Stimulated activated CD8-positive, alpha-beta memory T cell treated with anti-CD3 and anti-CD28 coated beads, Interleukin-15, amount 100 ng/mL, for 1 hour (primary cell): ENCODE data around the gene SLFN13.
"Not testable (repeated sequence)": the region's sequence is repeated elsewhere in the genome, so short reads cannot be mapped to it uniquely, and the experiment has no call there.

Experiments used
- DNase-seq: peaks from one replicate; pipeline ENCODE4 v3.0.0-alpha.2; 2020; ENCODE audit warnings: low read depth

Gene SLFN13

DNA sequence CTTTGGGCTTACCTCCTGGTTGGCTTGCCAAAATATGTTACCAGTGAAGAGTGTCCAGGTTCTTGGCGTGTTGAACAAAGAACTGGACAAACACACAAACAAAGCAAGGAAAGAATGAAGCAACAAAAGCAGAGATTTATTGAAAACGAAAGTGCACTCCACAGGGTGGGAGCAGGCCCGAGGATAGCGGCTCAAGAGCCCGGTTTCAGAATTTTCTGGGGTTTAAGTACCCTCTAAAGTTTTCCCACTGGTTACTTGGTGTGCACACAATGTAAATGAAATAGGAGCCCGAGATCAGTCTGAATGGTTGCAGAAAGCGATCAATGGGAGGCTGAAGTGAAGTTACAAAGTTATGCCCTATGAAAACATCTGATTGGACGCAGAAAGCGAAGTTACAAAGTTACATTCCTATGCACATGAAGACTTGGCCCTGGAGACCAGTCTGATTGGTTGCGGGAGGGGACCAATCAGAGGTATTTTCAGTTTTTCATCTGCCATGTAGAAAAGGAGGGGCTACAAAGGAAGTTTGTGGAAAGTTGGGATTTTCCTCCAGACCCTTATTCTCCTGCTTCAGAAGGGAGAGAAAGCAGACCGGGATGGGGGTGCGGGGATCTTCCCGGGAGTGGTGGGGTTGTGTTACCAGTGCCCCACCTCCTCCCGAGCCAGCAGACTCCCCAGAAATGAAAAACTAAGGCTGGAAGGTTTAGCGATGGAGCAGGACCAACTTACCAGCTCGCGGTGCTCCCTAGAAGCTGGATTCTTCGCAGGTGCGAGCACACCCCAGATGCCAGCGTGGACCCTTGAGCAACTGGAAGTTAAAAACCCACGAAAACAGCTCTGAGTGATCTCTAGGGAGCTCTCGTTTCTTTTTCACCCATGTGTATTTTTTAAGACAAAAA lies 16.1 kb downstream of the SLFN13 start, which contains the start of gene SLFN12:
TSS of gene SLFN12 (minus strand) at position 325 of the 899 bp plus-strand sequence. CDS start 9,472 bp downstream, outside the sequence.
- DNase-seq, result no peak

DNA sequence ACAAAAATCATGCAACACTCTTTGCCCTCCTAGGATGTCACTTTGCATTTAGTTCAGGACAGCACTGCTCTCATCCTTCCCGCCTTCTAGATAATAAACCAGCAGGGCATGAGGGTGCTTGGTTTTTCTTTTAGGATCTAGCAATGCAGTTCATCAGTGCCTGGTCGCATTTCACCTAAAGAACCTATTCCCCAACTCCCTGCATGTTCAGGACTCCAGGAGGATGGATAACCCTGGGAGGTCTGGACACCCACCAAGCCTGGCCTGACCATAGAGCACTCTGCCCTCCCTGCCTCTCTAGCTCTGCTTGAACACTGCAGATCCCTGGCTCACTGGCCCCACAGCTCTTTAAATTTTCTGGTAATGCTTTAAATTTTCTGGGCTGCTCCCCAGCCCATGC lies 18.9 kb downstream of the SLFN13 start:
- DNase-seq, result no peak

DNA sequence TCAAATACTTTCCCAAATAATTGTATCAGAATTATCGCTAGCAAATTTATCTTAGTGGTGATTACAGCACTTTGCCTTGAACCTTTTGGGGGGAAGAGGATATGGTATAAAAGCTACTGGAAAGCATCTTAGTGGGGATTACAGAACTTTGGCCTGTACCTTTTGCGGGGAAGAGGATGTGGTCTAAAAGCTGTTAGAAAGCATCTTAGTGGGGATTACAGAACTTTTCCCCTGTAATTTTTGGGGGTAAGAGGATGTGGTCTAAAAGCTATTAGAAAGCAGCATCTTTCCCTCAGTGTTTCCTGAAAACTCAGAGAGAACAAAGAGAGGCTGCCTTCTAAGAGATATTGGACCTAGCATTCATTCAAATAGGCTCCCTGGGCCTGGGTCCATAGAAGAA lies 20.3 kb downstream of the SLFN13 start:
- no peak for DNase-seq

DNA sequence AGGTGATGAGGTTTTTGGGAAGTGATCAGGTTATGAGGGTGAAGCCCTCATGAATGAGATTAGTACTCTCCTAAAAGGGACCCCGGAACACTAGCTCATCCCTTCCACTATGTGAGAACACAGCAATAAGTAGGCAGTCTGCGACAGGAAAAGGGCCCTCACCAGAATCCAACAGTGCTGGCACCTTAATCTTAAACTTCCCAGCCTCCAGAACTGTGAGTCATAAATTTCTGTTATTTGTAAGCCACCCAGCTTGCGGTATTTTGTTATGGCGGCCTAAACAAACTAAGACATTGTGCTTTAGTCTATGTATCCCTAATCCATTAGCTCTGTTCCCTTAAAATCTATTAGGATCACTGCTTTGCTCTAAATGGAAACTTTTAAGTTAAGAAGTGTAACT lies 24.8 kb downstream of the SLFN13 start:
- DNase-seq, result no peak

DNA sequence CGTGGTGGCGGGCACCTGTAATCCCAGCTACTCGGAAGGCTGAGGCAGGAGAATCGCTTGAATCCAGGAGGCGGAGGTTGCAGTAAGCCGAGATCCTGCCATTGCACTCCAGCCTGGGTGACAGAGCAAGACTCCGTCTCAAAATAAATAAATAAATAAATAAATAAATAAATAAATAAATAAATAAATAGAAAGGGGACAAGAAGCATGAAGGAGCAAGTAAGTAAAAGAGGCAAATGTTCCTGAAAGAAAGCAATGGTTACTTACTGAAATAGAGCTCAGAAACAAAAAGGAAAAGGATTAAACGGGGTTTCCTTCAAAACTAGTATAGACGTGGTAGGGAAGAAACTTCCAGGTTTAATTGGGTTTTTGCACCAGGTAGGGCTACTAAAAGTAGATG lies 27.5 kb downstream of the SLFN13 start:
- not testable (repeated sequence) for DNase-seq

DNA sequence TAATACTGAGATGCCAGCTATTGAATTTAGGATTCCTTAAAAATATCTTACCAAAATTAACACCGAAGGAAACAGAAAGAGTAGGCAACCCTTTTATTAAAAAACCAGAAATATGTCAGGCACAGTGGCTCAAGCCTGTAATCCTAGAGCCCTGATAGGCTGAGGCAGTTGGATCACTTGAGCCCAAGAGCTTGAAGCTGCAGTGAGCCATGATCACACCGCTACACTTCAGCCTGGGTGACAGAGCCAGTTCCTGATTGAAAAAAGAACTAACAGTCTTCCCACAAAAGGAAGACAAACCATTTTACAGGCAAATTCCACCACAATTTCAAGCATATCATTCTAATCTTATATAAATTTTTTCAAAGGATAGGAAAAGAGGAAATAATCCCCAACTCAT lies 31.9 kb downstream of the SLFN13 start:
- DNase-seq, result no peak

DNA sequence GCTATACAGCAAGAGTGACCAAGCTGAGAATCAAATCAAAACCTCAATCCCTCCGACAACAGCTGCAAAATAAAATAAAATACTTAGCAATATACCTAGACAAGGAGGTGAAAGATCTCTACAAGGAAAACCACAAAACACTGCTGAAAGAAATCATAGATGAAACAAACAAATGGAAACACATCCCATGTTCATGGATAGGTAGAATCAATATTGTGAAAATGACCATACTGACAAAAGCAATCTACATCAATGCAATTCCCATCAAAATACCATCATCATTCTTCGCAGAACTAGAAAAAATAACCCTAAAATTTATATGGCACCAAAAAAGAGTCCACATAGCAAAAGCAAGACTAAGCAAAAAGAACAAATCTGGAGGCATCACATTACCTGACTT lies 33.9 kb downstream of the SLFN13 start:
- DNase-seq, result not testable (repeated sequence)

DNA sequence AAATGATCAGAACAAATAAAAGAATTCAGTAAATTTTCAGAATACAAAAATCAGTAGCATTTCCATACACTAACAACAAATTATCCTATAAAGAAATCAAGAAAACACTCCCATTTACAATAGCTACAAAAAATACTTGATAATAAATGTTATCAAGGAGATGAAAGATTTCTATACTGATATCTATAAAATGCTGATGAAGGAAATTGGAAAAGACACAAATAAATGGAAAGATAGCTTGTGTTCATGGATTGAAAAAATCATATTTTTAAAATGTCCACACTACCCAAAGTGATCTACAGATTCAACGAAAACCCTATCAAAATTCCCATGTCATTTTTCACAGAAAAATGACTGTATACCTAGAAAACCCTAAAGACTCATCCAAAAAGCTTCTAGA lies 34.3 kb downstream of the SLFN13 start:
- no peak for DNase-seq

DNA sequence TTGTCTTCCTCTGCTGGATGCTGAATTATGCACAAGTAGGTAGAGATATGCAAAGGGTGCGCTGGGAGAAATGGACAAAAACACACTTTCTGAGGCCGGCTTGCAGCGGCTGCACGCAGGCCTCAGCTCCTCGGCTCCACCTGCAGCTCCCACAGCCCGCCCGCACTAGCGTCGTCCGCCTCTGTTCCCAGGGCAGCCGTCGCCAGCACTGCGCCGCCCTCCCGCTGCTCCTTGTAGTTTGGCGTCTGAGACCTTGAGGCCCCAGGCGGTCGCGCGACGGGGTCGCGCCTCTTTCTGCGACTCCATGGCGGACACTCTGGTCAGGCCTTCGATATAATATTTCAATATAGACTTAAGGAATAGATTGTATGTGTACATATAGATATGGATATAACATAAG lies 41.0 kb downstream of the SLFN13 start:
- no peak for DNase-seq

DNA sequence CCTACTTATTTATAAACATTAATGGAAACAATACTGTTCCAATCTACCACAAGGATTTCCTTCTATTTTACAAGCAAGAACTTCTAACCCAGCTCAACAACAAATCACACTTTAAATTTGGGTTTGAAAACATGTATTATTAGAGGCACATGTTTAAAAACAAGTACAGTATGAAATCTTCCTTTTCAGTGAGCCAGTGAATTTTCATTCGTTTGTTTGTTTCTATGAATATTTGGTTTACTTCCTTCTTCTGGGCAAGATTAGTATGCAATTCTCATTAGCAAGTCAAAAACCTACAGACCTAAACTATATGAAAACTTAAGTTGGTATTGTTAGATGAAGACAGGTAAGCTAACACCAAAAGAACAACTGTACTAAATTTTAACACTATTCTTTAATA lies 42.0 kb downstream of the SLFN13 start:
- no peak for DNase-seq

DNA sequence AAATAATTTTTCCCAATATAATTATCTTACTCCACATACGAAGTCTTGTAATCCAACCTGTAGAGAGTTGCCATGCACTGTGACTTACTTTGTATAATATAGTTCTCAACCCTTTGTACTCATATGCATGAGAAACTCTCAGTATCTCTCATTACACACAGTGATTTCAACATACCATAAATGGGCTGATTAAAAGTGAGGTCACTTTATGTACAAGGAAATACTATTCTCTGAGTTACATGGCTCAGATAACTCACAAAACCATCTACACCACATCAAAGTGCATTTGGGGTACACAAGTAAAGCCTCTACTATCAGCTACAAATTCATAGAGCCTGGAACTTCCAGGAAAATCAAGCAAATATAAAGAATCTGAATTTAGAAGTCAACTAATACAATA lies 44.2 kb downstream of the SLFN13 start:
- no peak for DNase-seq

DNA sequence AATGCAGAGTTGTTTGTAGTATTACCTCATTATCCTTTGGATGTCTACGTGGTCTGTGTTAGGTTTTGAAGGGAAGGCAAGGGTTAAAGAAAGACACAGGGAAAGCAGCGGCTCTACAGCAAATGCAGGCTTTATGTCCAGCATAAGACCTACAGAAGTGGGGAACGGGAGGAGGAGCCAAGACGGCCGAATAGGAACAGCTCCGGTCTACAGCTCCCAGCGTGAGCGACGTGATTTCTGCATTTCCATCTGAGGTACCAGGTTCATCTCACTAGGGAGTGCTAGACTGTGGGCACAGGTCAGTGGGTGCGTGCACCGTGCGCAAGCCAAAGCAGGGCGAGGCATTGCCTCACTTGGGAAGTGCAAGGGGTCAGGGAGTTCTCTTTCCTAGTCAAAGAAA lies 54.8 kb downstream of the SLFN13 start:
- not testable (repeated sequence) for DNase-seq

DNA sequence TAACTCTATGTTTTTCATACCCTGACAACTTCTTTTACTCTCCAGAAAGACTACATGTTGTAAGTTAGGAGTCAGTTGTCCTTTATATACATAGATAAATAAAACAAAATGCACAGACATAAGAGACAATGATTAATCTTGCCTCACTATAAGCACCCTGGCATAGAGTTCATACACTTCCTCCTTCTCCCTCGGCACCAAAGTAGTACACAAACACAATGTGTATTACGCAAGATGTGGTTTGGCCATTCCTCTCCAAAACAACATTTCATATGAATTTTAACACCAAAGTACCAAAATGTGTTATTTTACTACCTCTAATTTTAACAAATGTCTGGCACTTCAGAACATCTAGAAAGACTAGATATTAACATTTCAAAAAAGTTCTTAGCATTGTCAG lies 57.9 kb downstream of the SLFN13 start:
- no peak for DNase-seq

DNA sequence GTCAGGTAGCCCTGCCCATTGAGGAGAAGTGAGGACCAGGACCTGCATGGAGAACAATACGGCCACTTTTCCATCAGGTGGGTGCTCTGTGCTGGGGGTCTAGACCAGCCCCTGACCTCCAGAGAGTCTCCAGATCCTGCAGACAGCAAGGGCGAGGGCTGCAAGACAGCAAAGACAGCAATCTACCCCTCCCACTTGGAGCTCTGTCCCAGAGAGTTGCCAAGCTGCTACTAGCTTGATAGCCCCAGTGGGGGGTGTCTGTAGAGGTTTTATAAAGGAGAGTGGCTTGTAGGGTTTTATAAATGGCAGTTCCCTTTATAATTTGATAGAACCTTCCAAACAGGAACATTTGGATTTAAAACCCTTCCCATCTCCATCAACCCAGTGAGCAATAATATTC lies 58.4 kb downstream of the SLFN13 start:
- no peak for DNase-seq

DNA sequence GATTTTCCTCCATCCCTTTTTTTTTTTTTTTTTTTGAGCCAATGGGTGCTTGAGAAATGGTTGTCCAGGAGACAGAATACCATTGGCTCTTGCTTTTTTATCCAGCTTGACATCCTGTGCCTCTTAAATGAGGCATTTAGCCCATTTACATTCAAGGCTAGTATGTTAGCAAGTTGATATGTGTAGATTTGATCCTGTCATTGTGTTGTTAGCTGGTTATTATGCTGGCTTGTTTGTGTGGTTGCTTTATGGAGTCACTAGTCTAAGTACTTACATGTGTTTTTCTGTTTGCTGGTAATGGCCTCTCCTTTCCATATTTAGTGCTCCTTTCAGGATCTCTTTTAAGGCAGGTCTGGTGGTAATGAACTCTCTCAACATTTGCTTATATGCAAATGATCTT lies 61.1 kb downstream of the SLFN13 start:
- DNase-seq, result no peak
